Astrocyte of the hippocampus (primary cell): Measurements from ENCODE around the gene RFC1.
"Not testable (repeated sequence)": the region's sequence is repeated elsewhere in the genome, so short reads cannot be mapped to it uniquely, and the experiment has no call there.

Source experiments
- DNase-seq: peaks from one replicate; pipeline ENCODE4 v3.0.0; 2011; ENCODE audit warnings: low read depth, low spot score

Gene RFC1

DNA sequence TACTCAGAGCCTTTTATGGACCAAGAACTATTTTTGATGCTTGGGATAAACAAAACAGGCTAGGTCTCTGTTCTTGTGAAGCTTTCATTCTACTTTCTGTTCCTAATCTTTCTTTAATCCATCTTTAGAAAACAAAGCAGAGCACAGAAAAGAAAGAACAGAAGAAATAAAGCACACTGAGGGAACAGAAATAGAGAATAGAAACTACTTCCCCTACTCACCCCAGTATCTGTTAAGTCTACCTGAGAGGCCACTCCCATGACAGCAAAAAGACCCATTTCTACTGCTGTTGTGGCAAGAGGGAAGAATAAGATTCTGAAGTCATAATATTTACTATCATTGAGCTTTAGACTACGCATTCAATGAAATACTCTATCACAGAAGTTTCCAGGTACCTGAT is 9.2 kb downstream of the RFC1 start:
- no peak for DNase-seq

DNA sequence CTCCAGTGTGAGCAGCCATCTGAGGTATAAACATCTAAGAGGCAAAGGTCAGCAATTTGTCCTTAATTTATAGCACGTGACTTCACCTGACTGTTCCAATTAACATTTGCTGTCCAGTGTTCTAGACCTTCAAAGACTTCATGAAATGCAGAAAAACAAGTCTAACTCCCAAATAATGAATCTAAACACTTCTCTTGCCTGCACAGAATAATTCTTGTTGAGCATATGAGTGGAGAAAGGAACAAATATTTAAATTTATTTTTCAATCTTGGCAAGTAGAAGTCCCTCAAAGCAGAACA is 12.0 kb downstream of the RFC1 start:
- no peak for DNase-seq

DNA sequence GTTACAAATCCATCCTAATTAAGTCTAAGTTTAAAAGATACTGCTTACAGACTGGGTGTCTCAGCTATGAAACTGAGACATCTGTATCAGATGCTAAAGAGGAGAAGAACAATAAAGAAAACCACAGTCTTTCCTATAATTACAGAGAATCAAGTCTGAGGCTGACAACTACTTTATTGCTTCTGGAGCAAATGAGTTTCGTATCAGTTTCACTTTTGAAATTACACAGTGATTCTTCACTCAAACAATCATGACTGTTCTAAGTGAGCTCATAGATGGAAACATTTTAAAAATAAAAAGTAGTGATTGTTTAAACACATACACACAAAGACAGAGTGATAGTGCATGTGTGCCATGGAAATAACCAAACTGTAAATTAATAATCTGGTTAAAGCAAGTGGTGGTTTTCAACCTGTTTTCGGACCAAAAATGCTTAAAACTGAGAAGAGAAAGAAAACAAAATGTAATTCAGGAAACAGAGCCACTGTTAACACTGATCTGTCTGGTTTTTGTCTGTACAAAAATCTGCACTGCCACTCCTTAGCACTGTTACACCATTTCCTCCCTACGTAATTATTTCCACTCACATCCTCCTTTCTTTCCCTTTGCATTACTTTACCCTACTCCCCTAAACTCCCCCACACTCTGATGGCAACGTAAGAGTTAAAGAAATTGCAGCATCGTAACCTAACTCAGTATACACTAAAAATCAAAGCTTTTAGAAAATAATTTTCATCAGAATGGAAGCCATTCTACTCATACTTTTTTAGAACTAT is 12.5 kb downstream of the RFC1 start:
- peak; percentile 28 for DNase-seq

DNA sequence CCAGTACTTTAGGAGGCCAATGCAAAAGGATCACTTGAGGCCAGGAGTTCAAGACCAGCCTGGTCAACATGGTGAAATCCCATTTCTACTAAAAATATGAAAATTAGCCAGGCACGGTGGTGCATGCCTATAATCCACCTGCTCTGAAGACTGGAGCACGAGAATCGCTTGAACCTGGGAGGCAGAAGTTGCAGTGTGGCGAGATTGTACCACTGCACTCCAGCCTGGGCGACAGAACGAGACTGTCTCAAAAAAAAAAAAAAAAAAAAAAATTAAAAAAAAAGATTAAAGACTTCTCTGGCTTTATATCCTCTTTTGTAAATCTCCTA is 13.0 kb downstream of the RFC1 start:
- not testable (repeated sequence) for DNase-seq

DNA sequence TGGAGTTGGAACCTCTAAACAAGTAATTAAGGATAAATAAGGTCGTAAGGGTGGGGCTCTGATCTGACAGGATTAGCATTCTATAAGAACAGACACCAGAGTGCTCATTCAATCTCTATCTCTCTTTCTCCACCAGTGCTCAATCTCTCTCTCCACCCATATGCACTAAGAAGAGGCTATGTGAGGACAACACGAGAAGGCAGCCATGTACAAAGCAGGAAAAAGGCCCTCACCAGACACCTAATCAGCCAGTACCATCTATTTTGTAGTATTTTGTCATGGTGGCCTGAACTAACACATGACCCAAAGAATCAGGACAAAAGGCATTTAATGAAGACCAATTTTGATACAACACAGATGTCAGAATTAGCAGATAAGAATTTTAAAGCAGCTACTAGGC is 16.8 kb downstream of the RFC1 start:
- no peak for DNase-seq

DNA sequence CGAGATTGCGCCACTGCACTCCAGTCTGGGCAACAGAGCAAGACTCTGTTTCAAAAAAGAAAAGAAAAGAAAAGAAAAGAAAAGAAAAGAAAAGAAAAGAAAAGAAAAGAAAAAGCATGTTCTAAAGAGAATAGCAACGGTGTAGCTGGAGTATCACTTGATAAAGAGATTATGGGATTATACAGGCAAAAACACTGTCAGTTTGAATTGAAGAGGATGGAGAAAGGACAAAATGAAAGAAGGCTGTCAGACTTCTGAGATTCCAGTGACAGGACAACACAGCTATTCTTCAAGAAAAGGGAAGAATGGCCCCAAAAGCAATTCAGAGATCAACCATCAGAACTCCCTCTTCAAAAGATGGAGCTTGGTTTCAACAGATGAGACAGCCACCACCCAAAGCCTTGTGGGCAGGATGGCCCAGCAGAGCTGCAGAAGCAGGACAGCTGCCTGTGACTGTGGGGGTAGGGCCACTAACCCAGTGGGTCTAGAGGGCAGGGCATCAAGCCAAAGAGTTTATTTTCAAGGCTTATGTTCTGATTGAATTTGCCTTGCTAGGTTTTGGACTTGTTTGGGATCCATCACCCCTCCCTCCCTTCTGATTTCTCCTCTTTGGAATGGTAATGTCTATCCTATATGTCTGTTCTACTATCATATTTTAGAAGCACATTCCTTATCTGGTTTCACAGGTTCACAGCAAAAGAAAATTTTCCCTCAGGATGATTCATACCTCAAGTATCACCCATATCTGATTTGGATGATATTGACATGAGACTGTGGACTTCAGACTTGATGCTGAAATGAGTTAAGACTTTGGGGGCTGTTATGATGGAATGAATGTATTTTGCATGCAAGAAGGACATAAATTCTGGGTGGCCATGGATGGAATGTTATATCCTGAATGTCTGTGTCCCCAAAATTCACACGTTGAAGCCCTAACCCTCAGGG is 17.5 kb downstream of the RFC1 start:
- peak; percentile 6 for DNase-seq

DNA sequence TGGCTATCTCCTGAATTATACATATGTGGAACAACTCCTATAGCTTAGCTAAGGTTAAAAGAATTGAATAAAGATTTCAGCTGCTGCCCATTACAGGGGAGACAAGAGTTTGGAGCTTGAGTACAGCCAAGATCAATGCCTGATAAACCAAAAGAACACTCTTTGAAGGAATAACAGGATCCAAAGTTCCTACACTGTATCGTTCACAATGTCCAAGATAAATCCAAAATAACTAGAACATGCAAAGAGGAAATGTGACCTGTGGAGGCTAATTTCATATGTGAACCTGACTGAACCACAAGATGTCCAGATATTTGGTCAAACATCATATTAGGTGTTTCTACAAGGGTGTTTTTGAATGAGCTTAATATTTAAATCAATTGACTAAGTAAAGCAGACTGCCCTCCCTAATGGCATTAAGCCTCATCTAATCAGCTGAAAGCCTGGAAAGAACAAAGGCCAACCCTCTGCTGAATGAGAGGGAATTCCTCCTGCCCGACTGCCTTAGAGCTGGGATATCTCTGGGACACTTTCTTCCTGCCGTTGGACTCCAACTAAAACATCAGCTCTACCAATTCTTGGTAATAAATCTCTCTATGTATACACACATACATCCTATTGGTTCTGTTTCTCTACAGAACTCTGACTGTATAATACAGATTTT is 19.2 kb downstream of the RFC1 start:
- DNase-seq: no peak

DNA sequence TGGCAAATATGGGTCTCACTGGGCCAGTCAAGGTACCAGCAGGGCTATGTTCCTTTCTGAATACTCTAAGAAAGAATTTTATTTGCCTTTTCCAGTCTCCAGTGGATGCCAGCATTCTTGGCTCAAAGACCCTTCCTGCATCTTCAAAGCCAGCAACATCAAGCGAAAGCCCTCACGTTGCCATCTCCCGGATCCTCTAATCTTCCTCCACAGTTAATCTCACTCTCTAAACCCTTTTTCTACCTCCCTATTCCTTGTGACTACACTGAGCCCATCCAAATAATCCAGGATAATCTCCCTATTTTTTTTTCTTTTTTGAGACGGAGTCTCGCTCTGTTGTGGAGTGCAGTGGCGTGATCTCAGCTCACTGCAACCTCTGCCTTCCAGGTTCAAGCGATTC is 23.4 kb downstream of the RFC1 start:
- no peak for DNase-seq

DNA sequence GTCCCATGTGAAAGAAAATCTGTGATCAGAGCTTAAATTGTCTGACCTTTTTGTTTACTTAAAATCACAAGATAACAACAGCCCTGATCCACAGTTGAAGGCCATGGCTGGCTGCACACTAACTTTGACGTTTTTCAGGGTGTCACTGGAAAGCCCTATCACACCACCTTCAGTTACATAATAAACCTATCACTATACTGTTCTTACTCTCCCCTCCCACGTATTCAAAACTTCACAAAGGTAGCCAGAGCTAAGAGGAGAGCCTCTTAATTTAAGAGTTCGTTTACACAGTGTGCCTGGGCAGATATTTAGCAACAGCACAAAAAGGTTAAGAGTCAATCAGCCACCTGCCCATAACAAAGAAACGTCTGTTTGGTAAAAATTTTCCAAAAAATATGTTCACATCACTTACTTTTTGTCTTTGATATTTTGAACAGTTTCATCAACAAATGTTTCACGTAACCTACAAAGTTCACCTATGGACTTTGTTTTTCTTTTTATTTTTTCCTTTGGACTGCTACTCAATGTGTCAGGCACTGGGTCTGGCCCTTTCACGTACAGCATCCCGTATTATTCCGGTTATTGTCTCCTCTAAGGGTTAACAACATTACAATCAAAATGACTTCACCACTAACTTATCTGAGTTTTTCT is 25.0 kb downstream of the RFC1 start:
- DNase-seq: no peak

DNA sequence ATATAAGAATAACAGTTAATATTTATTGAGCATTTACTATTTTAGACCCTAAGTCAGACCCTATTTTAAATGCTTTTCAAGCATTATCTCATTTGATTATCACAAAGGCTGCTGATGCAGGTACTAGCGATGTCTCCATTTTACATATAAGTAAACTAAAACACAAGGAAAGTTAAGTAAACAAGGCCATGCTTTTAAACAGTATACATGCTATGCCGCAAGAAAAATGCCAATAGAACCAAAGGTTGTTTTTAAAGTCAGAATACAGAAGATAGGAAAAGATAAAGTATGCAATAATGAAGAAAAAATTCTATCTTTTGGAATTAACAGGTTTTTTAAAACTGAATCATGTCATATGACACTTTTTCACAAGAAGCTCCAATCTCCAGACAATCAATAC is 26.2 kb downstream of the RFC1 start:
- DNase-seq: no peak

DNA sequence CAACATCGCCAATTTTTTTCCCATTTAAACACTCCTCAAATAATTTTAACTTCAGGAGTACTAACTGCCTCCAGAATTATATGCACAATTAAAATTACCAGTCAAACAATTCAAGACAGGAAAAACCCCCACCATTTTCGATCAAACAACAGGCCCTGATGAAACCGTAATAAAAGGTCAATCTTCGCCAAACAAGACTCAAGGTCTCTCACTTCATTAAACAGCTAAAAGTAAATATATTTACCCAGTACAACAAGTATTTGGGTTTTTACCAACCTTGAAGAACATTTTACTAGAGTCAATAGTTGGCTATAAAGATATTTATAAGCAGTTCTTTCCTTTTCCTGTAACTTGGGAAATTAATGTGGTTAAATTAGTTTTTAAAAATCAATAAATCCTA is 28.3 kb downstream of the RFC1 start:
- no peak for DNase-seq

DNA sequence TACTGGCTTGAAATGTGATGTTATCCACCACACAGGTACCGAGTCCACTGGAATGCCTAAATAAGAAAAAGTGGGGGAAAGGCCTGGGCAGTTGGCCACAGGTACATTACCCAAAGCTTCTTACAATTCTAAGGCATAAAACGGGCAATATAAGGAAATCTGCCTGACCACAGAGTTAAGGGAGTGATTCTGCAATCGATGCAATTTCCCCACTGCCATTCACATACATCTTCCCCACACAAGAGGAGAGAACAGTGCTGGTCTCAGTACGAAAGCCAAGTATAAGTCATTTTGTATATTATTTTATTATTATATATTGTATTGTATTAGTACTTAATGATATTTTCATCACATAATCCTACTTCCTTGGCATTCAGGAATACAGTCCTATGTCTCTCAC is 30.6 kb downstream of the RFC1 start:
- DNase-seq: no peak

DNA sequence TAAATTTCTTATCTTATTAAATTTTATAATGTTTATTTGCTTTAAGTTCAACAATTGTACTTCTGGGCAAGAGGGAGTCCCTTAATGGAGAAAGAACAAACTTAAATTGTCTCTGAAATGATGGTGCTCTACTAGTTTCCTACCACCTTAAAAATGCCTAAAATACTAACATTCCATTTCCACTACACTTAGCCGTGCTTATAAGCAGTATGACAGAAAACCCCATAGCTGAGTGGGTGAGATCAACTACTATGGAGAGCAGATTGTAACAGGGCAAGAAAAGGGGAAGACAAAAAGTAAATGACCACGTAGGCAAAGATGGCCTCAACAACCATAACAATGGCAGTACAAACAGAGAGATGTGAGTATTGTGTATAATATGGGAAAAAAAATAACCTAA is 35.0 kb downstream of the RFC1 start:
- peak; percentile 17 for DNase-seq

DNA sequence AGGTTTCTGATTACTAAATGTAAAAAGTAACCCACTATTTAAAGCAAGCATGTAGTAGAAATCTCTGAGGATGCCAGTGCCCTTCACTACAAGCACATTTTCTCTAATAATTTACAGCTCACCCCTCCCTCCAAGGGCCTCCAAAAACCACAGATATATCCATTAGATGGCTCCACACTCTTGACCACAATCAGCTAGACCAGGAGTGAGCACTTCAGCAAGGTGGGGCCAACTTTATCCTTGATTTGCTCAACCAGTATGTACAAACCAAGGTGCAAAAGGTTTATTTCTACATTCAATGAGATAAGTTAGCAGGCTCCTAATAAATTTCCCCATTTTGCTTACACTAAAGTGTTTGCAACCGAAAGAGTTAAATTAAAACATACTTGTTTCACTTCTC is 35.8 kb downstream of the RFC1 start:
- DNase-seq: no peak

DNA sequence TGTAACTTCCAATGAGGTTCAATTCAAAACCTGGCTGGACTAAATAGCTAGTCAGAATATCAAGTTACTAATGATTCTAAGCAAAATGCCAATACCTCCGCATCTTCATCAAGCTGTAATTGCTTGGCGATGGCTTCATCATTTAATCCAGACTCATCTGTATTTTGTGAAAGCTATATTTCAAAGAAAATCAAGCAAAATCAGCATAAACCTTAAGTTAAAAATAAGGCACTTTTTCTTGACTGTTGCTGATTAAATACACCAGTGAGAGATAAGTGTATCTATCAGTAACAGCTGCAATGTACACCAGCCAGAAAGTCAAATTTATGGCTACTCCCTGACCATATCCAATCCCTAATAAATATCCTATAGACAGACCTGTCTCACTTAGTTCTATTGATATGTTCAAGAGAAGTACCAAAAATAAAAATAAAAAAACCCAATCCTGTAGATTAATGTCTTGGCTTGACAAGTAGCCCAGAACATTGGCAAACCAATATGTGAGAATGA is 39.6 kb downstream of the RFC1 start:
- no peak for DNase-seq

DNA sequence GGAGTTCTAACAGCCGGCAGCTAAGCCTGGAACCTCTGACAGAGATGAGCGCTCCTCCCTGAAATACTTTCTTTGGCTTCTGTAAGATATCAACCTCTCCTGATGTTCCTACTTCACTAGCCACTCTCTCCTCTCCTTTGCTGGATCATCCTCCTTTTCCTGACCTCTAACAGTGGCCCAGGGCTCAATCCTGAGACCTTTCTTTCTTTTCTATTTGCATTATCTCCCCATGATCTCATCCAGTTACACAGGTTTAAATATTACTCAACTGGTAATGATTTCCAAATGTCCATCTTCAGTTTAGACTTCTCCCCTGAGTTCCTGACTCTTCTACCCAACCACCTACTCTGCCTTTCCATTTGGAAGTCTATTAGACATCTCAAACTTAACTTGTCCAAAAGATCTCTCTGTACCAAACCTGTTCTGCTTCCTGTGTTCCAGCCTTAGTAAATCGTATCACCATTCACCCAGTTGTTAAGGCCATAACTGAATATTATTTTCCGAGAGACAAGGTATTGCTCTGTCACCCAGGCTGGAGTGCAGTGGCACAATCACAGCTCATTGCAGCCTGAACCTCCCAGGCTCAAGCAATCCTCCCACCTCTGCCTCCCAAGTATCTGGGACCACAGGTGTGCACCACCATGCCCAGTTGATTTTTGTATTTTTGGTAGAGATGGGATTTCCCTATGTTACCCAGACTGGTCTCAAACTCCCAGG is 41.1 kb downstream of the RFC1 start:
- DNase-seq: no peak

DNA sequence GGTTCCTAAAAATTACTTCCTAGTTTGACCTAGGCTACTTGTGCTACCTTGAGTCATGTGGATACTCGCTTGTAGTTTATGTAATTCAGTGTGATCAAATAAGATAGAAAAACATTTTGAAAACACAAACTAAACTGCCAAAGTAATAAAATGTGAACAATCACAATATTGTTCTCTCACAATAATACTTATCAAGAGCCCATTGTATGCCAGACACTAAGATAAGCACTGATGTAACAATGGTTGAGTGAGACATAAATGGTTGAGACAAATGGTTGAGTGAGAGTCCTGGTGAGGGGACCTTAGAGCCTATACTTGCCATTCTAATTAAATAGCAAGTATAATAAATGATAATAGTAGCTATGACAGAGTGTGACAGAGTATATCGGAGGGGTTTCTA is 41.7 kb downstream of the RFC1 start:
- no peak for DNase-seq

DNA sequence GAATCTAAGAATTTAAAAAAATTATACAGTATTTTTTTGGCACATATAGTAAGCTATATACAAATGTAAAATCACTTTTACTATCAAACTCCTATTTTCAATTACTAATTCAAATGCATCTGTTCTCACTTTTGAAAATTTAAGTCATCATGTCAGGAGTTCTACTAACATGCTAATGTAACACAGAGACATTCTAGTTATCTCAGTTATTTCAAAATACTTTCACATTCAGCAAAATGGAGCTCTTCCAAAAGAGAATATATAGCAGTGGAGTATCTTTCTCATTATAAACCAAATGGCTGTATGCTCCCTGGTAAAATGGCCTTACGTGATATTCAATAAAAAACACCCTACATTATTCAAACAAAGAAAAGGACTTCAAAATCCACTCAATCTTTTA is 42.3 kb downstream of the RFC1 start:
- no peak for DNase-seq

DNA sequence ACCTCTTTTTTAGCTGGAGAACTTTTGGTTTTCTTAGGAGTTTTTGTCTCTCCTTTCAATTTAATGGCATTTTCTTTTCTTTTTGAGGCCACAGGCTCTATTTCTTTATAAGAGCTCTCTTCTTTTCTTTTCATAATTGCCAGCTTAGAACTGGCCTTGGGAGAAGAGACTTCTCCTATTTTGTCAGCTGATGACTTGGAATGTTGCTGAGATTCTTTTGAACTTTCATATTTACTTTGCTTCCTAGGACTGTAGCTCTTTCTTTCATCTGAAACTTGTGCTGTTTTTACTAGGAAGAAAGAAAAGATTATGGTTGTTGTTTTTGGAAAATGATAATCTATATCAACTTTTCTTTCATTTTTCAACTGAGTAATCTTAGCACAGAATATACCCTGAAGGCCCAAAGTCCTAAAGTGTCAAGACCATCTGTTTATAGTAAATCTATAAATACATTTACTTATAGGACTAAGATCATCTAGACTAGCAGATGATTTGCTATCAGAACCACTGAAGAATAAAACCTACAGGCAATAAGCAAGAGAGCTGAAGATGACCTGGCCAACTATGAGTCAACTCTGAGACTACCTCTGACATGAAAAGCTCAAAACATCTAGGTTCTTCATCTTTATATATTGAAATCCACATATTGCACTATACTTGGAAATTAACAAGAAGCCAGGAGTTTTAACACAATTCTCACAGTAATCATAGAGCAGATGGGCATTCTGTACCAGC is 45.6 kb downstream of the RFC1 start:
- peak; percentile 32 for DNase-seq

DNA sequence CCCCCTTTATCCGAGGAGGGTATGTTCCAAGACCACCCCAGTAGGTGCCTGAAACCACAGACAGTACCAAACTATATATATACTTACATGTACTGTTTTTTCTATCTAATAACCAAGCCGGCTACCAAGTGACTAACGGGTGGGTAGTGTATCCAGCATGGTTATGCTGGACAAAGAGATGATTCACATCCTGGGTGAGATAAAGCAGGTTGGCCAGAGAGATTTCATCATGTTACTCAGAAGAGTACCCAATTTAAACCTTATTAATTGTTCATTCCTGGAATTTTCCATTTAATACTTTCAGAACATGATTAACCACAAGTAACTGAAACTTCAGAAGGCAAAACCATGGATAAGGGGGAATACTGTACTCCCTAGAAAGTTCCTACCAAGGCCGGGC is 46.5 kb downstream of the RFC1 start:
- peak; percentile 81 for DNase-seq

DNA sequence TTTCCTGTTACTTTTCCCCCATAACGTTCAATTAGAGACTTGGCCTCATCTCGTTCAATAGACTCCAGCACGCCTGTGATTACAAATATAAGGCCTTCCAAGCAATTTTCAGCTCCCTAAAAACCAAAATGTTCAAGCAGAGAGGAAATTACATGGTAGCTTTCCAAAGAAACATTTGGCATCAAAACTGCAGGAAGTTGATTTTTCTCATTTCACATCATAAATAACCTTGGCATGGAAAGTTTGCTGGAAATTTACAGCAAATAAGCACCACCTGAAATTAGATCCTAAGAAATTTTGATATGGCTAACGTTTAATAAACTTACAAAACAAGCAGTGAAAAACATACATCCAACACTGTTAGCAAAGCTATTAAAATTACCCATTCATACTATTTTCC is 53.3 kb downstream of the RFC1 start:
- no peak for DNase-seq
